Activated CD4-positive, alpha-beta T cell treated with anti-CD3 and anti-CD28 coated beads, Interleukin-2, Interleukin-4, amounts not matched to agents 100 ng/mL and 50 ng/mL, durations not matched to agents 16 hours and 8 hours (primary cell): ENCODE measurements around the gene SLC5A2.
"Not testable (repeated sequence)": the region's sequence is repeated elsewhere in the genome, so short reads cannot be mapped to it uniquely, and the experiment has no call there.

Experiments used
- DNase-seq: peaks from one replicate; pipeline ENCODE4 v3.0.0-alpha.2; 2020; ENCODE audit warnings: low spot score

SLC5A2 gene

DNA sequence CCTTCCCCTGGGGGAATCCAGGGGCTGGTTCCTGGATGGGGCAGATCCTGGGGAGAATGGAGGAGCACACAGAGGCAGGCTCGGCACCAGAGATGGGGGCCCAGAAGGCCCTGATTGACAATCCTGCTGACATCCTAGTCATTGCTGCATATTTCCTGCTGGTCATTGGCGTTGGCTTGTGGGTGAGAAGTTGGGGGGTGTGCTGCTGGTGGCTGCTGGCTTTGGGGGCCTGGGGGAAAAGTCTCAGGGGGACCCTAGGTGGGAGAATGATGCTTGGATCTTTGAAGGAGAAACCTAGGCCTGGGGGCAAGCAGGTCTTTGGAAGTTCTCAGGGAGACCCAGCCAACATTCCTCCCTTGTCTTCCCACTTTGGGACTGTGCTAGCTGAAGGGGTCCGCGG is at the start of gene SLC5A2:
SLC5A2 (plus strand) TSS at position 43 of the 400 bp plus-strand sequence; CDS start at position 57, 14 bp downstream.
- DNase-seq: no peak

DNA sequence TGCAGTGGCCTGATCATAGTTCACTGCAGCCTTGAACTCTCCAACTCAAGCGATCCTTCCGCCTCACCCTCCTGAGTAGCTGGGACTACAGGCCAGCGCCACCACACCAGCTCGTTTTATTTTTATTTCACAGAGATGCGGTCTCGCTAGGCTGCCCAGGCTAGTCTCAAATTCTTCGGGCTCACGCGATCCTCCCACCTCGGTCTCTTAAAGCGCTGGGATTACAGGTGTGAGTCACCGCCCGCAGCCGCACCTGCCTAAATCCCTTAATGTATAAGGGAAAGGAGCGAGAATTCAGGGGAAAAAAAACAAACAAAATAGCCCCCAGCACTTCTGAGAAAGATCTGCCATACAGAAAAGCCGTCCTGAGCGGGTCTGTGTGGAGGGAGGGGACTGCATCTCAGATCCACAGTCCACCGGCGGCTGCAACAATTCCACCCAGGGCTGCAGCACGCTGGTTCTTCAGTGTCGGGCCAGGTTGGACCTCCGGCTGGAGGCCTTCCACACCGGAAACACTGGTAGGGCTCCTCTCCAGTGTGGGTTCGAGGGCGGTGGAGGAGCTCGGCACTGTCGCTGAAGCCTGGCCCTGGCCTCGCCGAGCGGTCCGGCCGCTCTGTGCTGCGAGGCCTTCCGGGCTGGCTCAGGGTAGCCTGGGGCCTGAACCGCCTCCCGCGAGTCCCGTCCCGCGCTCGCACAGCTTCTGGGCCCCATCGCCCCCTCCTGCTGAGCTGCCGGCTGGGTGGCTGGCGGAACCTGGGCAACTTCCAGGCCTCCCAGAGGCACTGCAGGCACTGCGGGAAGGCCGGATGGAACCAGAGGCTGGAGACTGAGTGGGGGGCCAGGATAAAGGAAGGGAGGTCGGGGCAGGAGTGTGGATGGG is 47.3 kb upstream of the SLC5A2 start:
- no peak for DNase-seq

DNA sequence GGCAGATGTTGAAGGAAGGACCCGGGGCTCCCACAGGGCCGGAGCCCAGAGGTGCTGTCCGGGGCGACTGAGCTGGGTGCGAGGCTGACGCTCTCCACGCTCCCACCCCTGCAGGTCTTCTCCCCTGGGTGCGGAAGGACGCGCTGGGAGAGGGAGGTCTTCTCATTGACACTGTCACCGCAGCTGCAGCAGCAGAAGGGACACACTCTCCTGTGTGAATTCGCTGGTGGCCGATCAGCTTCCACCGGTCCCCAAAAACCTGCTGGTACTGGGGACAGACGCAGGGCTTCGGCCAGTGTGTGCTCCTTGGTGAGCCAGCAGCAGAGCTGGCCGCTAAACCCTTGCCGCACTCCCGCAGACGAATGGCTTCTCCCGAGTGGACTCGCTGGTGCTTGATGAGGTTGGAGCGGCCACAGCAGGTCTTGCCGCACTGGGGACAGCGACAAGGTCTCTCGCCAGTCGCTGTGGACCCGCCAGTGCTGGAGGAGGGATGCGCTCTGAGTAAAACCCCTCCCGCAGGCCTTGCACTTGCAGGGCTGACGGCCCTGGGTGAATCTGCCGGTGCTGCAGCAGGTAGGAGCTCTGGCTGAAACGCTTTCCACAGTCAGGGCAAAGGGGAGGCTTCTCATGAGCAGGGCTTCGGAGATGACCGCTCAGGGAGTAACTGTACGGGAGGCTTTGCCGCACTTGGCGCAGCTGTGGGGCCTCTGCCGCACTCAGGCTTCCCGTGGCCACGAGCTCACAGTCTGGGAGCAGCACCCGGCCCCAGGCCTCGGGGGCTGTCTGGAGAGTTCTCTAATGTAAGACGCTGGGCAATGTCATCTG is 46.5 kb upstream of the SLC5A2 start:
- no peak for DNase-seq

DNA sequence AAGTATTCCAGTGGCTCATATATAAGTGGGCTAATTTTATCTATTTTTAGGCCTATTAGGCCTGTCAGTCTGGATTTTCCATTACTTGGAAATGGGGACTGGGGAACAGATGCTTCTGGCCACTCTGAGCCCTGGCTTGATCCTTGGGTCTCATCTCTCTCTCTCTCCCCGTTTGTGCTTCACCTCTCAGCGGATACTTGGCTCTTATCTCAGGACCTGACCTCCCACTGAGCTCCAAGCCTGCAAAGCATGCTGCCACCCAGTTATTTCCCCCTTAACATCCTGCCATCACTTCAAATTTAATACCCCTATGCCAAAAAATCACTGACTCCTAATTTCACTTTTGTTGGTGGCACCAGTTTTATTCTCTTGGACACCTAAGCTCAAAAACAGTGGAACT is 44.5 kb upstream of the SLC5A2 start:
- DNase-seq: no peak

DNA sequence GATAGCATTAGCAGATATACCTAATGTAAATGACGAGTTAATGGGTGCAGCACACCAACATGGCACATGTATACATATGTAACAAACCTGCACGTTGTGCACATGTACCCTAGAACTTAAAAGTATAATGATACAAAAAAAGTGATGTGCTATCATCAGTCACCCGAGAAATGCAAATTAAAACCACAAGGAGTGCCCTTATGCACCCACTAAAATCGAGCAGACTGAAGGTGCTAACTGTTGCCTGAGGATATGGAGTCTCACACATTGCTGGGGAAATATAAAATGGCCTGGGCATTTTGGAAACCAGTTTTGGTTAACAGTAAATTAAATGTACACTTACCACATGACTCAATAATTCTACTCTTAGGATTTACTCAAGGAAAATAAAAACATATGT is 43.9 kb upstream of the SLC5A2 start:
- DNase-seq: not testable (repeated sequence)

DNA sequence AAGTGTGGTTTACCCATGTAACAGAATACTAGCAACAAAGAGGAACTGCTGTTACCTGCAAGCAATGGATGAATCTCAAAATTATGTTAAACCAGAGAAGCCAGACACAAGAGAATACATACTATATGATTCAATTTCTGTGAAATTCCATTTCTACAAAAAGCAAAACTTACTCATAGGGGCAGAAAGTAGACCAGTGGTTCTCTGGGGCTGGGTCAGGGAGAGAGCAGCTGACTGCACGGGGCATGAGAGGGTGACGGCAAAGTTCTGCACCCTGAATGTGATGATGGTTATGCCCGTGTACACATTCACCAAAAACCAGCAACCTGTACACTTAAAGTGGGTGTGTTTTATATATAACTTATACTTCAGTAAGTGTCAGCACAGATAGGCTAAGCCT is 43.4 kb upstream of the SLC5A2 start:
- no peak for DNase-seq

DNA sequence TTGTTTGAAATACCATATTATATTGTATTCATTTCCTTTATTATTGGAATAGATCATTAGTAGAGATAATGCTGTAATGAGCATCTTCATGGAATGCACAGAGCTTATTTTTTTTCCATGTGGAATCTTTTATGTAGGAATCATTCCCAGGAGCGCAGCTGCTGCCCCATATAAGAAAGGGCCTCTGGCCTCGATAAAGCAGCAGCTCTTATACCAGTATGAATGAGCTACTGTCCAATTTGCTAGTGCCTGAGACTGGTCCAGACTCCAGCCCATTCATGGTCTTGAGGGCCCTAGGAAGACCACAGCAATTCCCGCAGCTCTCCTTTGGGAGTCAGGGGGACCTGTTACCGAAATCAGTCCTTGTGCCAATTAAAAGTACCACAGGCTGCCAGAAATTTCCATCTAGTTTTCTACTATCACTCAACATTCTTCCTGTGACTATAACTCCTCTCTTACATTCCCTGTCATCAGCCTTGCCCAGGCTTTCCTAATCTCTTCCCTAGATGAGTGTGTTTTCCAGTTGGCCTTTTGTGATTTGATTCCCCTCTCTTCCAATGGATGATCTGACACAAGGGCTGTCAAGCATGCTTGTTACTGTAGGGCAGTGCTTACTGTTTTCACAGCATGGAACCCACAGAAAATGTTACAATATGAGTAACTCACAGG is 42.3 kb upstream of the SLC5A2 start:
- no peak for DNase-seq

DNA sequence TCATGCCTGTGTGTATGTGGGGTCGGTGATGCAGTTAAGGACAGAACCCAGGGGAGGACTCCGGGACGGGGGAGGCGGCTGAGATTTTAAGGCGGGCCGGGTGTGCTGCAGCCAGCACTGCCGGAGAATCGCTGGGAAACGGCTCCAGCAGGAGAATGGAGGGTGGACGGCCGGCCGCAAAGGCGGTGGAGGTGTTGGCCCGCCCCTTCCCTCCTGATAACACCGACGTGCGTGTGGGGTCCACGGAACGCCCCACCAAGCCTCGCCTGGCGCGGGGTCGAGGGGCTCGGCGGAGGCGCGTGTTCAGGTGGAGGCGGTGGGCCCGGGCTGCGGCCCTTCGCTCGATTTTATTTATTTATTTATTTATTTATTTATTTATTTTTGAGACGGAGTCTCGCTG is 41.0 kb upstream of the SLC5A2 start:
- DNase-seq: no peak

DNA sequence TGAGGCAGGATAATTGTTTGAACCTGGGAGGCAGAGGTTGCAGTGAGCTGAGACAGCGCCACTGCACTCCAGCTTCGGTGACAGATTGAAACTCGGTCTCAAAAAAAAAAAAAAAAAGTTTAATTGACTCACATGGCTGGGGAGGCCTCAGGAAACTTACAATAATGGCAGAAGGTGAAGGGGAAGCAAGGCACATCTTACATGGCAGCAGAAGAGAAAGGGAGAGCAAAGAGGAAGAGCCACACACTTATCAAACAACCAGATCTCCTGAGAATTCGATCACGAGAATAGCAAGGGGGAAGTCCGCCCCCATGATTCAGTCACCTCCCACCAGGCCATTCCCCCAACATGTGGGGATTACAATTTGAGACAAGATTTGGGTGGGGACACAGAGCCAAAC is 37.0 kb upstream of the SLC5A2 start:
- not testable (repeated sequence) for DNase-seq

DNA sequence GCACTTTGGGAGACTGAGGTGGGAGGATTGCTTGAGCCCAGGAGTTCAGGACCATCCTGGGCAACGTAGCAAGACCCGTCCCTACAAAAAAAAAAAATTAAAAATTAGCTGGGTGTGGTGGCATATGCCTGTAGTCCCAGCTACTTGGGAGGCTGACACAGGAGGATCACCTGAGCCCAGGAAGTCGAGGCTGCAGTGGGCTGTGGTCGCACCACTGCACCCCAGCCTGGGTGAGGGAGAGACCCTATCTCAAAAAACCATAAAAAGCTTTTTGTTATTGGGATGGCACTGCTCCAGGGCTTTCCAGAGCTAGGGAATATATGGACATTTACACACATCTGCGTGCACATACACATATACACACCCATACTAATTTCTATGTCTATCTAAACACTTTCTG is 31.7 kb upstream of the SLC5A2 start:
- no peak for DNase-seq

DNA sequence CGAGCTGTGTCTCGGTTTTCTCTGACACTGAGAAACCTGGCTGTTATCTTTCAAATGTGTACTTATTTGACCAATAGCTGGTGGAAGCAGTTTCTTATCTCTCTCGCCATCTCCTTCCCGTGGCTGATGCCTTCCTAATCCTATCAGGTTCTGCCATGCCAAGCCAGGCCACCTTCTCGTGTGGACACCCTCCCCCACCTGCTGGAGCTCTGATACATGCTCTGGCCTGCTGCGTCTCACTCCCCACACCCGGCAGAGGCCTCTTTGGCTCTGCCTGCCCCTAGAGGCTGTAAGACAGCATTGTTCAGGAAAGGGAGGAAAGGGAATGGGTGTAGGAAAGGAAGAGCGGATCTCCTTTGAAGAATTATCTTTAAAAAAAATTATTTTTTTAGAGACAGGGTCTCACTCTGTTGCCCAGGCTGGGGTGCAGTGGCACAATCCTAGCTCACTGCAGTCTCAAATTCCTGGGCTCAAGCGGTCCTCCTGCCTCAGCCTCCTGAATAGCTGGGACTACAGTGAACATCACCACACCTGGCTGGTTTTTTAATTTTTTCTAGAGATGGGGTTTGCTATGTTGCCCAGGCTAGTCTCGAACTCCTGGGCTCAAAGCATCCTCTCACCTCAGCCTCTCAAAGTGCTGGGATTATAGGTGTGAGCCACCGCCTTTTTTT is 31.1 kb upstream of the SLC5A2 start:
- DNase-seq: no peak

DNA sequence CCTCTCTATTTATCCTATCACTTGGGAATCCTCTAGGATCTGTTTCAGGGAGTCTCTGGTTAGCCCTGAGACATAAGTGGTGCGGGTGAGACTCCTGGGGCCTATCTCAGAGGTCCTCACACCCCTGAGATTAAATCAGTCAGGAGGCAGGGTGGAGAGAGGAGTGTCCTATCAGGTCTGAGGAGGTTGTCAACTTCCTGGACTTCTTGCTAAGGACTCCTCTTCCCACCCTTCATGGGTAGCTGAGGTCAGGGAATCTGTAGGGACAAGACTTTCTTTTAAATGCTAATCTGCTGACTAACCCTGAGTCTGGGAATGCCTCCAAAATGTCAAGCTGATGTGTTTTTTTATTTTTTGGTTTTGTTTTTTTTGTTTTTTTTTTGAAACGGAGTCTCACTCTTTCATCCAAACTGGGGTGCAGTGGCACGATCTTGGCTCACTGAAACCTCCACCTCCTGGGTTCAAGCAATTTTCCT is 30.3 kb upstream of the SLC5A2 start:
- no peak for DNase-seq

DNA sequence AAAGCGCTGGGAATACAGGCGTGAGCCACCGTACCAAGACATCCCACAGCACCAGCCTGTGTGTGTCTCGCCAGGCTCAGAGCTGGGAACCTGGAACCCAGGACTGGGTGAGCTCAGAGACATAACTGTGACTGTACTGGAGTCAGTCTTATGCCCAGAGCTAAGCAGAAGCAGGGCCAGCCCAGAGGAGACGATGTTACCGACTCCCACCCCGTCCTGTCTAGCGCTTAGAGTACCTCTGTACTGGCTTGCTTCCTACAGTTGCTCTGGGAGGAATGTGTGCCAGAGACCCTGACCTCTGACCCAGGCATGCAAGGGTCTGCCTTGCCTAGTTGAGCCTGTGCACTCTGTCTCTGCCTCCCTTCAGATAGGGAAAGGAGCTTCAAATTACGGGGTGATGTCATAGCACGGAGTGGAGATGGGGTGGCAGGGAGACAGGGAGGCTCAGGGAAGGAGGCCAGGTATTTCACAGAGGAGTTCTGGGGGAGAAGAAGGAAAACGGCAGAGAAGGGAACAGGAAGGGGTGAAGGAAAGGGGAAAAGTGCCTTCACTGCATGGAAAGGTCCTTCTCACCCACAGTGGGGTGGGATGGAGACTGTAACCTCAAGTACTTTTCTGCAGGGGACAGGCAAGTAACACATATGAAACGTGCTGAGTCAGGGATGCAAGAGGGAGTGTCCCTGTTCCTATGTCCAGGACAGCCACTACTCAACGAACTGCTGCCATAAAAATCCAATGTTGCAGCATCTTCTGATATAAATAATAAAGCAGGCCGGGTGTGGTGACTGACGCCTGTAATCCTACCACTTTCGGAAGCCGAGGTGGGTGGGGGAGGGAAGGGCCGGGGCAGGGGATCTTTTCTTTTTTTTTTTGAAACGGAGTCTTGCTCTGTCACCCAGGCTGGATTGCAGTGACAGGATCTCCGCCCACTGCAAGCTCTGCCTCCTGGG is 29.4 kb upstream of the SLC5A2 start:
- DNase-seq: no peak

DNA sequence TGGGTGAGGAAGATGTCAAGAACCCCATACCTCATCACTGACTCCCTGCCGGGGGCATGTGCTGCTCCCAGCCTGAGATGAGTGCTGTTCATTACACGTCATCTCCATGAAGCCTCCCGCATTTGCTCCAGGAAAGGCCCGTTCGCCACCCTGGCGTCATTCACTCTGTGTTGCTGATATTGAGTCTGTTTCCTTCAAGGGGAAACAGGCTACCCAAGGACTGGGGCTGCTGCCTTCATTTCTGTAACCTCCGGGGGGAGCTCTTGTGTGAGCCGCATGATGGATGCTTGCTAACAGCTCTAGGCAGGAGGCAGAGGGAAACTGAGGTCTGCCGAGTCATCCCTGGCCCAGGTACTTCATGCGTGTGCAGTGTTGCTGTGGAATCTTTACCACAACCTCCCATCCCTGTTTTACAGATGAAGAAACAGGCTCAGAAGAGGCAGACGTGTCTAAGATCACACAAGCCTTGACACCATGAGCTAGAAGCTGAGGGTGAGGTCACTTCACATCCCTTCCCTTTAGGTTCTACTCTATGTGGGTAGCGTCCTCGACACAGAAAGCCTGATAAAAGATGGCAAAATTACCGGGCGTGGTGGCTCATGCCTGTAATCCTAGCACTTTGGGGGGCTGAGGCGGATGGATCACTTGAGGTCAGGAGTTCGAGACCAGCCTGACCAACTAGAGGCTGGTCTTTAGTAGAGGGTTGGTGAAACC is 27.2 kb upstream of the SLC5A2 start:
- DNase-seq: peak; percentile 32

DNA sequence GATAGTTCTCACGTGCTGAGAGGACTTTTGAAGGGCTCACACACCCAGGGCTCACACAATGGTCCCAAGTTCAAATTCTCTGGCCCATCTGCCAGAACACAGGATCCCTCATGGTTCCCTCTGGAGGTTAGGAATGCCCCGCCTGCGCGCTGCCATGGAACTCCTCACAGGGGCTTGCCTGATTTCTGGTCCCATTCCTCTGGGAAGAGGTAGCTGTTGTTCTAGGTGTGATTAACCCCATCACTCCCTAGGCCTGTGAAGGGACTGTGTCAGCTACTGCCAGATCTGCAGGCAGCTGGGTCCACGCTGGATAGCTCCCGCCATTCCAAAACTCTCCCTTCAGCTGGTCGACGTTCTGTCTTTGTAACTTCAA is 25.9 kb upstream of the SLC5A2 start:
- no peak for DNase-seq

DNA sequence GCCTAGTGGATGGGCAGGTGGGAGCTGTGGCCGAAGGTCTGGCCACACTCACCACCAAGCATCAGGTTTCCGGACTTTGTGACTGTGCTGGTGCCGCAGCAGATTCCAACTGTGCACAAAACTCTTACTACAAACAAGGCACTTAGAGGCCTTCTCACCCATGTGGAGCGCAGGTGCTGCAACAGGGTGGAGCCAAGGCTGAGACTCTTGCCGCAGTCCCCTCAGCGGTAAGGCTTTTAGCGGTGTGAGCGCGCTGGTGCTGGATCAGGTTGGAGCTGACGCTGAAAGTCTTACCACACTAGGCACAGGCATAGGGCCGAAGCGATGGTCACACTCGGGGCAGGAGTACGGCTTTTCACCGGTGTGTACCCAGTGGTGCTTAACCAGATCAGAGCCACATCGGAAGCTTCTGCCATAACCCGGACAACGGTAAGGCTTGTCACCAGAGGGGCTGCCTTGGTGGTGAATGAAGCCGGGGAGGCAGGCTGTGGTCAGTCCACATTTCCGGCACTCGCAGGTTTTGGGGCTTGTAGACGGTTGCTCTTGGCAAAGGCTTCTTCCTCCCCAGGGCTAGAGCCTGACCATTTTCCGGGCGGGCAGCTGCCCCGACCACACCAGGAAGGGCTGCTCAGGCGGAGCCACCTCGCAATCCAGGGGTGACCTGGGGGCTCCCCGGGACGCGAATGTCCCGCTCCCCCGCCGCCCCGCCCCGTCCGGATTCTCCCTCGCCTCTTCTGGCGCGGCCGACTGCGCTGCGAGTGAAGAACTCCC is 24.7 kb upstream of the SLC5A2 start:
- DNase-seq: peak; percentile 63

DNA sequence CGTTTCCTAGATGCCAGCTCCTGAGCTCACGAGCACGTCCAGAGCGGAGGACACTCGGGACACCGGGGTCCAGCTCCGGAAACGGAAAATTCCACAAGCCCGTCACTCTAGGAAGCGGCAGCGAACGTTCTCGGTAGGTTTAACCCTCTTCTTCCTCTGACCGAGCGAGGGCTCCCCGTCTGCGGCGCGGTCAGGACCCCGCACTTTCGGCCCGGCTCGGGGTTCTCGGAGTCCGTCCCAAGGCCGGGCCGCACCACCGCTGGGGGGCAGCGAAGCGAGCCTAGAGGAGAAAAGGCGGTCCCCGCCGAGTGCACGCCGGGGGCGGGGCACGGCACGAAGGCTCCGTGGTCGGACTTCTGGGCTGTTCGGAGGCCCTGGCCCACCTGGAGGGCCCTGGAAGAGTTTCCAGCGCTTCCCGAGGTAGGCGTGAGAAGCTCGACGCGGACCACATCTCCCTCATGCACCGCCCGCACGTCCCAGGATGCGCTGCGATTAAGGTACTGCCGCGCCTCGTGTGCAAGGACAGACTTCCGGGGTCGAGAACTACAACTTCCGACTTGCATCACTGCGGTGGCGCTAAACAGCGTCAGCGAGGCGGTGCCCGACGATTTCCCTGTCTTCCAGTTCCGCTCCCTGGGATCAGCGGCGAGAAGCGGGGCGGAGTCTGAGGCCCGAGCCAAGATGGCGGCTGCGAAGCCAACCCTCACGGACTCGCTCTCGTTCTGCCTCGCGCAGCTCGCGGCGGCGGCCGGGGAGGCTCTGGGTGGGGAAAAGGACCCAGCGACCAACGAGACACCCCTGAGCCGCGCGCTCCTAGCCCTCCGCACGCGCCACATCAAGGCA is 23.9 kb upstream of the SLC5A2 start, which contains the start of gene ARMC5:
ARMC5 (plus strand) TSS at position 658 of the 843 bp plus-strand sequence; CDS start at position 682, 24 bp downstream.
- peak; percentile 98 for DNase-seq
